Muscle of leg (tissue), 11 donors: ENCODE measurements around the gene LENG9. TPM values are rescaled to one million over a fixed set of nuclear protein-coding genes. Genes with fewer than 3 reads are reported as not detected.

Source experiments
- DNase-seq: peaks from one replicate; pipeline ENCODE4 v3.0.0; 2013
- H3K27ac ChIP-seq: one replicate; pipeline ENCODE4 v1.5.1; 2013; ENCODE audit warnings: mild to moderate bottlenecking, low read length, control low read depth
- H3K27me3 ChIP-seq: one replicate; pipeline ENCODE4 v1.6.1; 2013; ENCODE audit warnings: low read length; ENCODE audit not compliant: control insufficient read depth, insufficient read depth
- H3K36me3 ChIP-seq: one replicate; pipeline ENCODE4 v1.6.1; 2013; ENCODE audit warnings: low read length; ENCODE audit not compliant: control insufficient read depth, insufficient read depth
- H3K4me1 ChIP-seq: one replicate; pipeline ENCODE4 v1.6.1; 2013; ENCODE audit warnings: low read length; ENCODE audit not compliant: control insufficient read depth, insufficient read depth
- H3K4me3 ChIP-seq: one replicate; pipeline ENCODE4 v1.5.1; 2013; ENCODE audit warnings: low read length, control low read depth
- H3K9me3 ChIP-seq: replicated peaks from 2 replicates; pipeline ENCODE4 v1.6.1; 2013; ENCODE audit warnings: low read depth, low read length; ENCODE audit not compliant: control insufficient read depth
- WGBS: methylation state at CpG from one replicate; pipeline ENCODE4 v1.1.5; 2013; ENCODE audit warnings: missing lambda C conversion rate; ENCODE audit not compliant: insufficient coverage; 5-methylcytosine and 5-hydroxymethylcytosine counted together
- polyA plus RNA-seq, 8 donors: library from polyadenylated mRNA; unstranded; fragments of 120-200 nt; gene quantifications; one replicate each; pipeline versions ENCODE4 v1.2.1 to v1.2.3, GENCODE V29; 2013; ENCODE audit warnings: inconsistent platforms in 1 of 8, low replicate concordance in 1 of 8; ENCODE audit not compliant: insufficient read length in 8 of 8, insufficient read depth in 1 of 8
- total RNA-seq: library from RNA; stranded (reverse); fragments of 120-200 nt; gene quantifications from one replicate; pipeline ENCODE4 v1.2.4, GENCODE V29; 2013

Gene LENG9
- total and polyA plus RNA-seq, 9 donors, result 1.5 to 4.1 (median 2.7) TPM

DNA sequence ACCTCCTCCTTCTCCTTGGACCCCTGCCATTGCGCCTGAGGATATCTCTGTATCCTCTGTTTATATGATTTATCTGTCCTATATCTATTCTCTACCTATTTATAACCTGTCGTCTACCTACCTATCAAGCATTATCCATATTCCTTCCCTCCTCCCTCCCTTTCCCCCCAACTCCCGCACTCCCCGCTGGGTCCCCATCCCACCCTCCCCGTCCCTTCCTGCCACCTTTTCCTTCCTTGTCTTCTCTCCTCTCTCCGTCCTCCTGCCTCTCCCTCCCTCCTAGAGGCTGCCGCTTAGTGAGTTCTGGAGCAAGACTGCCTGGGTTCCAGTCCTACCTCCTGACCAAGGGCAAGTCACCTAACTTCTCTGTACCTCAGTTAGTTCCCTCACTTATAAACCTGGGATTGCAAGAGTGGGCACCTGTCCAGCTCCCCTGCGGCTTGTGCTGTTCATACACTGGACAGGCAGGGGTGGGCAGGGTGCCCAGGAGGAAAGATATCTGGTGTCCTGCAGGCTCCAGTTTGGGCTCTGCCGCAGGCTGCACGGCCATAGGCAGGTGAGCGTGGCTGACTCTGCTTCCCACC is 32.2 kb downstream of the LENG9 start:
- peaks cover 37% of the 10 kb centered on the region for H3K27me3 ChIP-seq
- no peaks in the 10 kb centered on the region for H3K9me3 ChIP-seq
- H3K4me1 ChIP-seq, result peaks cover 30% of the 10 kb centered on the region
- H3K27ac ChIP-seq, result no peak overlapping the region
- 36% methylated on average over 8 of the region's 11 CpGs for WGBS
- peak; percentile 42 for DNase-seq
- no peak overlapping the region for H3K4me3 ChIP-seq
- H3K36me3 ChIP-seq, result no peaks in the 10 kb centered on the region

DNA sequence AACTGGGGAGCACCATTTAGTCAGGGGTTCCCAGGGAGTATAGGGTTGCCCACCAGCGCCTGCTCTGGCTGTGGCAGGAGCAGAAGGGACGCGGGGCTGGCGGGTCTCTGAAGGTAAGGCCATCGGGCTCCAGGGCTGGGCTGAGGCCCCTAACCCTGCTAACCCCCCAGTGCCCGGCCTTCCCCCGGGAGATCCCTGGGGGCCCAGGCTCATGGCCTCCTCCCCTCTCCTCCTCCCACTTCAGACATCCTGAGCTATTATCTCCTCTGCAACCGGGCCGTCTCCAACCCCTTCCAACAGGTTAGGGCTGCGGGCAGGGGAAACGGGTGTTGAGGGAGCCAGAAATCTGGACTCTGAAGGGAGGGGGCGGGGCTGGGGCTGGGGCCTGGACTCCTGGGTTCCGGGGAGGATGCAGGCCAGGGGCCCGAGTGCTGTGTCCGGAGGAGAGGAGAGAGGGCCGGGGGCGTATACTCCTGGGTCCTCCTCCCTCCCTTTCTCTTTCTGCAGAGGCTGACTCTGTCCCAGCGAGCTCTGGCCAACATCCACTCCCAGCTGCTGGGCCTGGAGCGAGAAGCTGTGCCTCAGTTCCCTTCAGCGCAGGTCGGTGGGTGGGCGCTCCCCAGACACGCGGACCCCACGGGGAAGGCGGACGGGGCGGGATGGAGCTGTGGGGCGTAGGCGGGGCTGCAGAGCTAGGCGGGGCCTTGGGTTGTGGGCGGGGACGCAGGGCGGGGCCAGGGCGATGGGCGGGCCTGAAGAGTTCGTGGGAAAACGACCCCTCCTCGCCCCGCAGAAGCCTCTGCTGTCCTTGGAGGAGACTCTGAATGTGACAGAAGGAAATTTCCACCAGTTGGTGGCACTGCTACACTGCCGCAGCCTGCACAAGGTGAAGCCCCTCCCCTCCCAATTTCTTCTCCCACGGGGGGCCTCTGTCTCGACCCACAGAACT is 33.0 kb downstream of the LENG9 start:
- WGBS, result 1% methylated on average over 20 of the region's 43 CpGs
- H3K27ac ChIP-seq, result no peak overlapping the region
- peak overlapping the region; percentile 13 for H3K4me3 ChIP-seq
- H3K4me1 ChIP-seq, result peaks cover 22% of the 10 kb centered on the region
- no peaks in the 10 kb centered on the region for H3K36me3 ChIP-seq
- peak; percentile 84 for DNase-seq
- no peaks in the 10 kb centered on the region for H3K9me3 ChIP-seq
- H3K27me3 ChIP-seq, result peaks cover 37% of the 10 kb centered on the region

DNA sequence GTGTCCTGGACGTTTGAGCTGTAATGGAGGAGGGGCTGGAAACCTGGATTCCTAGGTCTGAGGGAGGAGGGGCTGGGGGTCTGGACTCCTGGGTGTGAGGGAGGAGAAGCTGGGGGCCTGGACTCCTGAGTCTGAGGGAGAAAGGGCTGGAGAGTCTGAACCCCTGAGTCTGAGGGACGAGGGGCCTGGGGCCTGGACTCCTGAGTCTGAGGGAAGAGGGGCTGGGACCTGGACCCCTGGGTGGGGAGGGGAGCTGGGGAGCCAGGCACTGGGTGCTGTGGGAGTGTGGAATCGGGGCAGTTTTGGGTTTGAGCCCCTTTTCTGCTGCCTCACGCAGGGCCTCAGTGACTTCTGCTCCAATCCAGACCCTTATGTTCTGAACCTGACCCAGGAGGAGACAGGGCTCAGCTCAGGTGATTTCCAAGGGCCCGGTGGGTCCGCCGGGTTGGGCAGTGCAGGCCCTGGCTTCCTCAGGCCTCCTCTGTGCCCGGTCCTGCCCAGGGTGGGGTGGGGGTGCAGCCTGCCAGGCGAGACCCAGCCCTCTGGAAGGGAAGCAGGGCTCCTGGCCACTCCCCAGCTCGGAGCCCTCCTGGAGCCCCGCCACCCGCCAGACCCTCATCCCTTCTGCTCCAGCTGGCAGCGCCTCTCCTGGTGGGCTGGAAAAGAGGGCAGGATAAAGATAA is 33.9 kb downstream of the LENG9 start:
- no peak for DNase-seq
- Histone ChIP-seq H3K27me3 (peaks cover 37% of the 10 kb centered on the region), H3K4me1 (peaks cover 15% of the 10 kb centered on the region), H3K27ac (no peak overlapping the region), H3K36me3 (no peaks in the 10 kb centered on the region), H3K9me3 (no peaks in the 10 kb centered on the region), H3K4me3 (no peak overlapping the region)
- WGBS, result 42% methylated on average over 5 of the region's 13 CpGs

DNA sequence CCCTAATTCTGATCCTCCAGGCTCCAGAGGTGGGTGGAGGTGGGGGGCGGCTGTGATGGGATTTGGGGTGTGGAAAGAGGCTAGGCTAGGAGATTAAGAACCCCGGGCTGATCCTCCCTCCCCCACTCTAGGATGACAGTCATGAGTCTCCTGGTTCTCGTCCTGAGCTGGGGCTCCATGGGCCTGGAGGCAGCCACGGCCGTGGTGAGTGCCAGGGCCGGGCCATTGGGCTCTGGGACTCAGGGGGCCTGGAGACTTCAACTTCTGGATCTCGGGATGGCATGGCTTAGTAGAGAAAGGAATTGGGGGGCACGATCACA is 34.4 kb downstream of the LENG9 start:
- H3K4me3 ChIP-seq, result no peak overlapping the region
- 31% methylated on average over 5 of the region's 8 CpGs for WGBS
- no peaks in the 10 kb centered on the region for H3K36me3 ChIP-seq
- no peaks in the 10 kb centered on the region for H3K9me3 ChIP-seq
- peaks cover 34% of the 10 kb centered on the region for H3K27me3 ChIP-seq
- no peak for DNase-seq
- no peak overlapping the region for H3K27ac ChIP-seq
- H3K4me1 ChIP-seq, result peaks cover 15% of the 10 kb centered on the region

DNA sequence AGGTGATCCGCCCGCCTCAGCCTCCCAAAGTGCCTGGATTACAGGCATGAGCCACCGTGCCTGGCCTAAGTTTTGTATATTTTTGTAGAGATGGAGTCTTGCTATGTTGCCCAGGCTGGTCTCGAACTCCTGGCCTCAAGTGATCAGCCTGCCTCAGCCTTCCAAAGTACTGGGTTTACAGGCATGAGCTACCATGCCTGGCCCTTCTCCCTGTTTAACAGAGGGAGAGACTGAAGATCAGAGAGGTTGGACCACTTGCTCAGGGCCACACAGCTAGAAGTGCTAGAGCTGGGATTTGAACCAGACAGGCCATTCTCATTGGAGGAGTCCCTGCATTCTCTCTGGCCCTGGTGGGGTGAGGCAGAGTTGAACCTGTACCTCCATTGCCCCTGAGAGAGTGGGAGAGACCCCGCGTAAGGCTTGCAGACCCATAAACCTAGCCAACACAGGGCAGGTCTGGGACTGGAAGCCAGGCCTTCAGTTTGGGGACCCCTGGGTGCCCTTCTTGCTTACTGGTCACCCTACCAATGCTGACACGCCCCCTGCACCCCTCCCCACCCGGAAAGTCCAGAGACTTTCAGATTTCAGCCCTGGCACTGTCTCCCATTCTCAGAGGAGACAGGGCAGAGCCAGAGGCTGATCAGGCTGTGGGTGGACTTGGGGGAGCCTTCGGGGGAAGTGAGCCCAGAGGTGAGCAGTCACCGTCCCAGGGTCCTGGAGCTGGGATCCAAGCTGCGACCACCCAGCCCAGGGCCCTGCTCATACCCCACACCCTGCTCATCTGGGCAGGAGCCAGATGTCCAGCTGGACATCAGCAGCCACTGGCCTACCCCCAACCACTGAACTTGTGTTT is 35.0 kb downstream of the LENG9 start:
- Histone ChIP-seq H3K27ac (no peak overlapping the region), H3K36me3 (no peaks in the 10 kb centered on the region), H3K9me3 (no peaks in the 10 kb centered on the region), H3K27me3 (peaks cover 30% of the 10 kb centered on the region), H3K4me3 (no peak overlapping the region), H3K4me1 (peaks cover 15% of the 10 kb centered on the region)
- no peak for DNase-seq
- WGBS, result 81% methylated on average over 6 of the region's 11 CpGs

DNA sequence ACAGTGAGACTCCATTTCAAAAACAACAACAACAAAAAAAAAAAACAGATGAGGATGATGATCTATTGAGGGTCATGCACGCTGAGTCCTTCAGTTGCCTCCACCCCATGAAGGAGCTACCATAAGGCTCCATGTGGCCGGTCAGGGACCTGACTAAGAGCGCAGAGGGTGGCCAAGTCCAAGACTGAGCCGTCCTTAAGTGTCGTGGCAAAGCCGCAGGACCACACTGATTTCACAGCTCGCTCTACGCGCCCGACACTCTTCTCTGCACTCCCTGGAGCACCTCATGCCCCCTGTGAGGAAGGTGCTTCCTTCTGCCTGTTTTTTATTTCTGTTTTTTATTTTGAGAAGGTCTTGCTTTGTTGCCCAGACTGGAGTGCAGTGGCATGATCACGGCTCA is 36.0 kb downstream of the LENG9 start:
- WGBS, result 86% methylated on average over 6 of the region's 11 CpGs
- H3K27me3 ChIP-seq, result peaks cover 26% of the 10 kb centered on the region

DNA sequence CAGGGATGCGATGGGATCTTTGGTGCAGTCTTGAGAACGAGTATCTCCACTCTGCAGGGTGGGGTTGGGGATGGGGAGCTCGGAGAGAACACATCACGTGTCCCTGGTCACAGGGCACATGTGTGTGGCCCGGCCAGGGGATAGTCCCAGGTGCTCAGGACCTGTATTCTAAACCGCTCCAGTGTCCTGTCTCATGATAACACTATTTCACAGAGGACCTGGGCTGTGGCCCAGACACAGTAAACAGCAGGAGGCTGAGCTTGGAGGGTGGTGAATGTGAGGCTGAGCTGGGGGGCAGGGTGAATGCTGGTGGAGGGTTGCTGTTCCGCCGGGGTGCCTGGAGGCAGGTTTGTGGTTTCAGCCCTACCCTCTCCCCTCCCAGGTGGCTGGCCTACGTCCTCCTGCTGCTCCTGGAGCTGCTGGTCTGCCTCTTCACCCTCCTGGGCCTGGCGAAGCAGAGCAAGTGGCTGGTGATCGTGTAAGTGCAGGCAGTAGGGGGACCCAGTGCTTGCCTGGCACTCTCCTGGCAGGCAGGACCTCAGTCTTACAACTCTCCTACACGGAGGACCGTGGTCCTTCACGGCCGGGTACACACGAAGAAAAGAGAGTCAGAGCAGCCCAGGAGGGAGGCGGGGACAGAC is 37.2 kb downstream of the LENG9 start:
- H3K9me3 ChIP-seq, result no peaks in the 10 kb centered on the region
- peaks cover 30% of the 10 kb centered on the region for H3K27me3 ChIP-seq
- no peak overlapping the region for H3K4me3 ChIP-seq
- no peak for DNase-seq
- no peak overlapping the region for H3K27ac ChIP-seq
- H3K36me3 ChIP-seq, result no peaks in the 10 kb centered on the region
- WGBS, result 74% methylated on average over 8 of the region's 17 CpGs
- H3K4me1 ChIP-seq, result peaks cover 15% of the 10 kb centered on the region

More for the DNA sequence above, 36.0 kb downstream of the LENG9 start:
- H3K27ac ChIP-seq, result no peak overlapping the region
- no peak for DNase-seq
- H3K9me3 ChIP-seq, result no peaks in the 10 kb centered on the region
- peaks cover 15% of the 10 kb centered on the region for H3K4me1 ChIP-seq
- H3K4me3 ChIP-seq, result no peak overlapping the region
- no peaks in the 10 kb centered on the region for H3K36me3 ChIP-seq

DNA sequence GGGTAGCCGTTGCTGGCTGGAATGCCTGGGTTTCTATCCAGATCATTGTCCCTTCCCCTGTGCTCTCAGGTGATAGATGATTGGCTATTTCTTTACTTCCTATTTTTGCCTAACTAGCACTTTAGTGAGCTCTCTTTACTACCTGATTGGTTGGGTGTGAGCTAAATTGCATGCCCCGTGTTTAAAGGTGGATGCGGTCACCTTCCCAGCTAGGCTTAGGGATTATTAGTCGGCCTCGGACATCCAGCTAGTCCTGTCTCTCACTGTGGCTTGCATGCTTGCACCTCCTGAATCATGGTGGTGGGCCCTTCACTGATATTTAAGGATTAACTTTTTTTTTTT is 38.2 kb downstream of the LENG9 start:
- no peak overlapping the region for H3K27ac ChIP-seq
- H3K9me3 ChIP-seq, result no peaks in the 10 kb centered on the region
- DNase-seq, result no peak
- 63% methylated on average over 4 of the region's 5 CpGs for WGBS
- no peak overlapping the region for H3K4me3 ChIP-seq
- peaks cover 36% of the 10 kb centered on the region for H3K27me3 ChIP-seq
- H3K36me3 ChIP-seq, result no peaks in the 10 kb centered on the region
- peaks cover 12% of the 10 kb centered on the region for H3K4me1 ChIP-seq

DNA sequence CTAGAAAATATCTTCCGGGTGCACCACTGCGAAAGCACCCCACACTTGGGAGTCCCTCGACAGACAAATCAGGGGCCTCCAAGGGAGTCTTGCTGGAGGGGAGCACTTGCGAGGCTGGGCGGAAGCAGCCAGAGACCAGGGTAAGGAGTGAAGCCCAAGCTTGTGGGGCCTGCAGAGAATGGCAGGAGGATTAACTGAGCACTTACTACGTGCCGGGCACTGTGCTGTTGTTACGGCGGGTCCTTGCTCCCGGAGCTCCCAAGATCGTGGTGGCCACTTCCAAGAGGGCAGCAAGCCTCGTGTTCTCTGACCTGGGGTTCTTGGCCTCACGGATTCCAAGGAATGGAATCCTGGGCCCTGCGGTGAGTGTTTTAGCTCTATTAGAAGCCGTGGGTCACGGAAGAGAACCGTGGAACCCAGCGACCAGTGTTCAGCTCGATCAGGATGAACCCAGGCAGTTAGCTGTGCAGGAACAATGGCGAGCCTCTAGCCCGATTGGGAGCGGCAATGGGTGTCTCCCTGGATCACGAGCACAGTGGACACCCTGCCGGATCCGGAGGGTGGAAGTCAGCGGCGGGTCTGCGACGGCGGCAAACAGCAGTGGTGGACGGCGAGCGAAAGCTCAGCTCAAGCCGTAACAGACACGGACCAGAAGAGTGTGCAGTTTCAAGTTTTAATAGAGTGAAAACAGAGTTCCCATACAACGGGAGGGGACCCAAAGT is 38.8 kb downstream of the LENG9 start:
- H3K4me3 ChIP-seq, result no peak overlapping the region
- H3K27ac ChIP-seq, result no peak overlapping the region
- no peaks in the 10 kb centered on the region for H3K9me3 ChIP-seq
- no peaks in the 10 kb centered on the region for H3K36me3 ChIP-seq
- no peak for DNase-seq
- peaks cover 36% of the 10 kb centered on the region for H3K27me3 ChIP-seq
- WGBS, result 84% methylated on average over 35 of the region's 36 CpGs
- peaks cover 13% of the 10 kb centered on the region for H3K4me1 ChIP-seq
